Liver (tissue), 3 donors: ENCODE measurements around the gene GJD3.

Source experiments
- TAF1 ChIP-seq: conservative IDR thresholded peaks from 2 replicates; pipeline ENCODE4 v1.6.1; 2016; ENCODE audit warnings: antibody characterized with exemption, mild to moderate bottlenecking
- TF ChIP-seq, protein P1 (sequence below): IDR thresholded peaks from 2 replicates; pipeline ENCODE4 v1.6.1; 2016; ENCODE audit warnings: antibody characterized with exemption
- TF ChIP-seq, protein P2 (sequence below): IDR thresholded peaks from 2 replicates; pipeline ENCODE4 v1.6.1; 2016; ENCODE audit warnings: antibody characterized with exemption
- TF ChIP-seq, protein P3 (sequence below): fragments of 150-350 bp; IDR thresholded peaks from 2 replicates; pipeline ENCODE4 v1.5.1; 2017; ENCODE audit warnings: improper control_type of control experiment, low read depth, low read length; ENCODE audit not compliant: missing input control
- TF ChIP-seq, protein P4 (sequence below): IDR thresholded peaks from 2 replicates; pipeline ENCODE4 v1.6.1; 2016; ENCODE audit warnings: antibody characterized with exemption, mild to moderate bottlenecking
- TF ChIP-seq, protein P5 (sequence below): IDR thresholded peaks from 2 replicates; pipeline ENCODE4 v1.6.1; 2016; ENCODE audit warnings: antibody characterized with exemption
- donor health status: healthy.
- donor health status: healthy.

DNA sequence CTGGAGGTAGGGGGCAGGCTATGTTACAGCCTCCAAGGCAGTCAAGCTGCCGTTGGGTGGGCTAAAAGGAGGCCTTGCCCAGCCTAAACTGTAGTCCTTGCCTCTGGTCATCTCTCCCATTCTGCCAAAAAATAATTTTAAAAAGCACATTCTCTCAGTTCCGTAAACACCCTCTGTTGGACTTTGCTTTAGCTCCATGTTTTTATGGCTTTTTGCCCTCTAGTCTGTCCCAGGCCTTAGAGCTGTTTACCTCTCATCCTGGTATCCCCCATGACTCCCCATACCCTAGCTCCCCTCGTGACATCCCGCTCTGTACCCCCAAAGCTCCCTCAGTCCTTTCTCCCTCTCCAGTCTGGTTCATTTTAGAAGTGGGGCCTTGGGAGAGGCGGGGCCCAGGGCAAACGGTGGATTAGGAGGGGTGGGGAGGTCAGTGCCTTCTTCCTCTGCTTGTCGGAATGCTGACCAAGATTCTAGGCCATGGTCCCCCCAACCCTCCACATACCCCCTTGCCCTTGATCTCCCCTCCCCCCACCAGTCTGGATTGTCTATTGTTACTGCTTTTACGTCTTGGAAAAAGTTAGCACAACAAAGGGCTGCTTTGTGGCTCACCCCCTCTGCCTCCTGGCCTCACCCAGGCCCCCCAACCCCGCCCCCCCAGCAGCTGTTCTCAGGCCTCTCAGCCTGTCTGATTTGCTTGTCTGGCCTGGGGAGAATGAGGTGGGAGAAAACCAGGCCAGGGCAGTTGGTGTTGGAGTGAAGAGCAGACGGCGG lies 18.4 kb downstream of the GJD3 start:
- TF ChIP-seq, protein P1, sequence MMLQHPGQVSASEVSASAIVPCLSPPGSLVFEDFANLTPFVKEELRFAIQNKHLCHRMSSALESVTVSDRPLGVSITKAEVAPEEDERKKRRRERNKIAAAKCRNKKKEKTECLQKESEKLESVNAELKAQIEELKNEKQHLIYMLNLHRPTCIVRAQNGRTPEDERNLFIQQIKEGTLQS = no peak
- TF ChIP-seq, protein P2, sequence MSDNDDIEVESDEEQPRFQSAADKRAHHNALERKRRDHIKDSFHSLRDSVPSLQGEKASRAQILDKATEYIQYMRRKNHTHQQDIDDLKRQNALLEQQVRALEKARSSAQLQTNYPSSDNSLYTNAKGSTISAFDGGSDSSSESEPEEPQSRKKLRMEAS = no peak
- TF ChIP-seq, protein P3, sequence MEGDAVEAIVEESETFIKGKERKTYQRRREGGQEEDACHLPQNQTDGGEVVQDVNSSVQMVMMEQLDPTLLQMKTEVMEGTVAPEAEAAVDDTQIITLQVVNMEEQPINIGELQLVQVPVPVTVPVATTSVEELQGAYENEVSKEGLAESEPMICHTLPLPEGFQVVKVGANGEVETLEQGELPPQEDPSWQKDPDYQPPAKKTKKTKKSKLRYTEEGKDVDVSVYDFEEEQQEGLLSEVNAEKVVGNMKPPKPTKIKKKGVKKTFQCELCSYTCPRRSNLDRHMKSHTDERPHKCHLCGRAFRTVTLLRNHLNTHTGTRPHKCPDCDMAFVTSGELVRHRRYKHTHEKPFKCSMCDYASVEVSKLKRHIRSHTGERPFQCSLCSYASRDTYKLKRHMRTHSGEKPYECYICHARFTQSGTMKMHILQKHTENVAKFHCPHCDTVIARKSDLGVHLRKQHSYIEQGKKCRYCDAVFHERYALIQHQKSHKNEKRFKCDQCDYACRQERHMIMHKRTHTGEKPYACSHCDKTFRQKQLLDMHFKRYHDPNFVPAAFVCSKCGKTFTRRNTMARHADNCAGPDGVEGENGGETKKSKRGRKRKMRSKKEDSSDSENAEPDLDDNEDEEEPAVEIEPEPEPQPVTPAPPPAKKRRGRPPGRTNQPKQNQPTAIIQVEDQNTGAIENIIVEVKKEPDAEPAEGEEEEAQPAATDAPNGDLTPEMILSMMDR = no peak
- TF ChIP-seq, protein P4, sequence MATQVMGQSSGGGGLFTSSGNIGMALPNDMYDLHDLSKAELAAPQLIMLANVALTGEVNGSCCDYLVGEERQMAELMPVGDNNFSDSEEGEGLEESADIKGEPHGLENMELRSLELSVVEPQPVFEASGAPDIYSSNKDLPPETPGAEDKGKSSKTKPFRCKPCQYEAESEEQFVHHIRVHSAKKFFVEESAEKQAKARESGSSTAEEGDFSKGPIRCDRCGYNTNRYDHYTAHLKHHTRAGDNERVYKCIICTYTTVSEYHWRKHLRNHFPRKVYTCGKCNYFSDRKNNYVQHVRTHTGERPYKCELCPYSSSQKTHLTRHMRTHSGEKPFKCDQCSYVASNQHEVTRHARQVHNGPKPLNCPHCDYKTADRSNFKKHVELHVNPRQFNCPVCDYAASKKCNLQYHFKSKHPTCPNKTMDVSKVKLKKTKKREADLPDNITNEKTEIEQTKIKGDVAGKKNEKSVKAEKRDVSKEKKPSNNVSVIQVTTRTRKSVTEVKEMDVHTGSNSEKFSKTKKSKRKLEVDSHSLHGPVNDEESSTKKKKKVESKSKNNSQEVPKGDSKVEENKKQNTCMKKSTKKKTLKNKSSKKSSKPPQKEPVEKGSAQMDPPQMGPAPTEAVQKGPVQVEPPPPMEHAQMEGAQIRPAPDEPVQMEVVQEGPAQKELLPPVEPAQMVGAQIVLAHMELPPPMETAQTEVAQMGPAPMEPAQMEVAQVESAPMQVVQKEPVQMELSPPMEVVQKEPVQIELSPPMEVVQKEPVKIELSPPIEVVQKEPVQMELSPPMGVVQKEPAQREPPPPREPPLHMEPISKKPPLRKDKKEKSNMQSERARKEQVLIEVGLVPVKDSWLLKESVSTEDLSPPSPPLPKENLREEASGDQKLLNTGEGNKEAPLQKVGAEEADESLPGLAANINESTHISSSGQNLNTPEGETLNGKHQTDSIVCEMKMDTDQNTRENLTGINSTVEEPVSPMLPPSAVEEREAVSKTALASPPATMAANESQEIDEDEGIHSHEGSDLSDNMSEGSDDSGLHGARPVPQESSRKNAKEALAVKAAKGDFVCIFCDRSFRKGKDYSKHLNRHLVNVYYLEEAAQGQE = no peak
- TF ChIP-seq, protein P5, sequence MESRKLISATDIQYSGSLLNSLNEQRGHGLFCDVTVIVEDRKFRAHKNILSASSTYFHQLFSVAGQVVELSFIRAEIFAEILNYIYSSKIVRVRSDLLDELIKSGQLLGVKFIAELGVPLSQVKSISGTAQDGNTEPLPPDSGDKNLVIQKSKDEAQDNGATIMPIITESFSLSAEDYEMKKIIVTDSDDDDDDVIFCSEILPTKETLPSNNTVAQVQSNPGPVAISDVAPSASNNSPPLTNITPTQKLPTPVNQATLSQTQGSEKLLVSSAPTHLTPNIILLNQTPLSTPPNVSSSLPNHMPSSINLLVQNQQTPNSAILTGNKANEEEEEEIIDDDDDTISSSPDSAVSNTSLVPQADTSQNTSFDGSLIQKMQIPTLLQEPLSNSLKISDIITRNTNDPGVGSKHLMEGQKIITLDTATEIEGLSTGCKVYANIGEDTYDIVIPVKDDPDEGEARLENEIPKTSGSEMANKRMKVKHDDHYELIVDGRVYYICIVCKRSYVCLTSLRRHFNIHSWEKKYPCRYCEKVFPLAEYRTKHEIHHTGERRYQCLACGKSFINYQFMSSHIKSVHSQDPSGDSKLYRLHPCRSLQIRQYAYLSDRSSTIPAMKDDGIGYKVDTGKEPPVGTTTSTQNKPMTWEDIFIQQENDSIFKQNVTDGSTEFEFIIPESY = peak; percentile 1
- TF ChIP-seq TAF1 = no peak
